PC-9 (cell line): ENCODE results near the gene ERBB4. TPM values are rescaled to one million over a fixed set of nuclear protein-coding genes. Genes with fewer than 3 reads are reported as not detected.

Source experiments
- BruUV-seq: library from RNA; stranded (reverse); fragments of 400-500 nt; replicated peaks from 2 replicates; lab custom pipeline; 2021; lab: Mats Ljungman, UMichigan
- CTCF ChIA-PET: fragments of 300-600 bp; sonication (Branson Sonifier 250); formaldehyde crosslinking; loops from one replicate; lab custom pipeline; 2022; ENCODE audit warnings: antibody characterized with exemption; lab: Charles Lee
- POLR2A ChIA-PET: fragments of 300-600 bp; sonication (Branson Sonifier 250); formaldehyde crosslinking; loops from one replicate; lab custom pipeline; 2022; ENCODE audit warnings: antibody characterized with exemption; ENCODE audit not compliant: unreplicated experiment; lab: Charles Lee
- DNase-seq, 2 experiments: peaks; one replicate each; pipeline versions ENCODE4 v3.0.0 to v3.0.0-alpha.2; 2015 to 2022; ENCODE audit warnings: mixed read lengths in 1 of 2
- H2AFZ ChIP-seq: fragments of 200-600 bp; sonication (generic); 2 replicates; pipeline ENCODE4 v1.8.1; 2017; ENCODE audit warnings: antibody characterized with exemption
- H3F3A ChIP-seq: fragments of 200-600 bp; sonication (generic); 2 replicates; pipeline ENCODE4 v1.8.1; 2017; ENCODE audit warnings: antibody characterized with exemption, mild to moderate bottlenecking, low read depth; ENCODE audit not compliant: insufficient read depth
- H3K27ac ChIP-seq: fragments of 200-600 bp; sonication (generic); 2 replicates; pipeline ENCODE4 v1.6.1; 2016; ENCODE audit warnings: mixed run types
- H3K27me3 ChIP-seq: fragments of 200-600 bp; sonication (generic); 2 replicates; pipeline ENCODE4 v1.6.1; 2016; ENCODE audit warnings: low read depth, mixed run types; ENCODE audit not compliant: insufficient read depth
- H3K36me3 ChIP-seq: fragments of 200-600 bp; sonication (generic); 2 replicates; pipeline ENCODE4 v1.6.1; 2016; ENCODE audit warnings: low read depth, mixed run types
- H3K4me1 ChIP-seq: fragments of 200-600 bp; sonication (generic); replicated peaks from 2 replicates; pipeline ENCODE4 v1.6.1; 2016; ENCODE audit warnings: mixed run types; ENCODE audit not compliant: insufficient read depth
- H3K4me2 ChIP-seq: fragments of 200-600 bp; sonication (generic); 2 replicates; pipeline ENCODE4 v1.6.1; 2017; ENCODE audit warnings: mixed run types
- H3K4me3 ChIP-seq: fragments of 200-600 bp; sonication (generic); 2 replicates; pipeline ENCODE4 v1.6.1; 2016; ENCODE audit warnings: mixed run types
- H3K79me2 ChIP-seq: fragments of 200-600 bp; sonication (generic); 2 replicates; pipeline ENCODE4 v1.6.1; 2017; ENCODE audit warnings: low read depth, mixed run types
- H3K9me2 ChIP-seq: fragments of 200-600 bp; sonication (generic); 2 replicates; pipeline ENCODE4 v1.8.1; 2017; ENCODE audit warnings: mild to moderate bottlenecking; ENCODE audit not compliant: insufficient read depth
- H3K9me3 ChIP-seq: fragments of 200-600 bp; sonication (generic); 2 replicates; pipeline ENCODE4 v1.8.1; 2016; ENCODE audit warnings: low read depth; ENCODE audit not compliant: insufficient read depth
- H4K20me1 ChIP-seq: fragments of 200-600 bp; sonication (generic); 2 replicates; pipeline ENCODE4 v1.8.1; 2017; ENCODE audit not compliant: insufficient read depth
- CTCF ChIP-seq: fragments of 200-600 bp; sonication (generic); conservative IDR thresholded peaks from 2 replicates; pipeline ENCODE4 v1.6.1; 2017; ENCODE audit warnings: mixed run types, antibody characterized with exemption, mild to moderate bottlenecking, moderate library complexity
- EZH2 ChIP-seq: fragments of 200-600 bp; sonication (generic); IDR thresholded peaks from 2 replicates; pipeline ENCODE4 v1.8.0; 2017; ENCODE audit warnings: antibody characterized with exemption, low read depth
- intact Hi-C: fragments of 100-400 bp; cut with micrococcal nuclease; formaldehyde crosslinking; loops from one replicate; pipeline ENCODE4 v1.10.0; 2022; ENCODE audit not compliant: unreplicated experiment
- total RNA-seq: library from RNA; stranded (reverse); gene quantifications from 2 replicates; pipeline ENCODE4 v1.2.3, GENCODE V29; 2021

The ERBB4 gene
- total RNA-seq, 1 experiment from 2014 or later = not detected

- H3K9me3 ChIP-seq = no peaks in the 10 kb centered on the region
- no peaks in the 10 kb centered on the region for H3K4me1 ChIP-seq
- ChIA-PET CTCF (no interaction called here), POLR2A (no interaction called here)
- no peak overlapping the region for H3K4me2 ChIP-seq
- no TSS peak for BruUV-seq
- TF ChIP-seq CTCF (no peak), EZH2 (no peak)
- no peak for DNase-seq
- no peaks in the 10 kb centered on the region for H3F3A ChIP-seq
- H3K4me3 ChIP-seq = no peak overlapping the region
- intact Hi-C loops = no loop called here
- no peaks in the 10 kb centered on the region for H3K9me2 ChIP-seq
- no peak overlapping the region for H3K27ac ChIP-seq
- no peaks in the 10 kb centered on the region for H3K79me2 ChIP-seq
- no peaks in the 10 kb centered on the region for H3K36me3 ChIP-seq
- H2AFZ ChIP-seq = no peak overlapping the region
- no peaks in the 10 kb centered on the region for H4K20me1 ChIP-seq
- no peaks in the 10 kb centered on the region for H3K27me3 ChIP-seq
Measured at GRCh38 chr2:211900518-211900917, 638.1 kb downstream of the ERBB4 start.

- BruUV-seq = no TSS peak
Measured at GRCh38 chr2:211900000-211900399, 638.6 kb downstream of the ERBB4 start.

GRCh38 chr2:211898702-211899101, 639.9 kb downstream of the ERBB4 start:
- no peaks in the 10 kb centered on the region for H3K36me3 ChIP-seq
- no peaks in the 10 kb centered on the region for H4K20me1 ChIP-seq
- TF ChIP-seq CTCF (no peak), EZH2 (no peak)
- no peak overlapping the region for H2AFZ ChIP-seq
- DNase-seq = no peak
- no peak overlapping the region for H3K4me2 ChIP-seq
- no peak overlapping the region for H3K4me3 ChIP-seq
- no peaks in the 10 kb centered on the region for H3K9me3 ChIP-seq
- no peaks in the 10 kb centered on the region for H3F3A ChIP-seq
- no TSS peak for BruUV-seq
- no peak overlapping the region for H3K27ac ChIP-seq
- no peaks in the 10 kb centered on the region for H3K4me1 ChIP-seq
- intact Hi-C loops = no loop called here
- H3K79me2 ChIP-seq = no peaks in the 10 kb centered on the region
- ChIA-PET POLR2A (no interaction called here), CTCF (no interaction called here)
- H3K27me3 ChIP-seq = no peaks in the 10 kb centered on the region
- no peaks in the 10 kb centered on the region for H3K9me2 ChIP-seq

More at GRCh38 chr2:211900000-211900399, 638.6 kb downstream of the ERBB4 start:
- H3K79me2 ChIP-seq = no peaks in the 10 kb centered on the region
- H2AFZ ChIP-seq = no peak overlapping the region
- ChIA-PET POLR2A (no interaction called here), CTCF (no interaction called here)
- no peak overlapping the region for H3K4me2 ChIP-seq
- H3F3A ChIP-seq = no peaks in the 10 kb centered on the region
- no peak overlapping the region for H3K4me3 ChIP-seq
- no peaks in the 10 kb centered on the region for H4K20me1 ChIP-seq
- no peak overlapping the region for H3K27ac ChIP-seq
- intact Hi-C loops = no loop called here
- TF ChIP-seq EZH2 (no peak), CTCF (no peak)
- no peaks in the 10 kb centered on the region for H3K9me2 ChIP-seq
- H3K9me3 ChIP-seq = no peaks in the 10 kb centered on the region
- DNase-seq = no peak
- no peaks in the 10 kb centered on the region for H3K27me3 ChIP-seq
- no peaks in the 10 kb centered on the region for H3K4me1 ChIP-seq
- H3K36me3 ChIP-seq = no peaks in the 10 kb centered on the region
